Measurements from ENCODE around the gene CD28. TPM values are rescaled to one million over a fixed set of nuclear protein-coding genes. Genes with fewer than 3 reads are reported as not detected.

CD28 gene
- total RNA-seq, 2 donors from 2014 or later: 0.55 to 1.6 TPM

- no peak for DNase-seq (ENCODE audit: low spot score)
- Histone ChIP-seq H3K9me3 (peaks cover 0 to 19% of the 10 kb centered on the region in 2 donors), H3K36me3 (no peaks in the 10 kb centered on the region), H3K27ac (no peak overlapping the region), H3K4me1 (no peaks in the 10 kb centered on the region), H3K27me3 (no peaks in the 10 kb centered on the region), H3K4me3 (no peak overlapping the region)
- TF ChIP-seq, protein P1, sequence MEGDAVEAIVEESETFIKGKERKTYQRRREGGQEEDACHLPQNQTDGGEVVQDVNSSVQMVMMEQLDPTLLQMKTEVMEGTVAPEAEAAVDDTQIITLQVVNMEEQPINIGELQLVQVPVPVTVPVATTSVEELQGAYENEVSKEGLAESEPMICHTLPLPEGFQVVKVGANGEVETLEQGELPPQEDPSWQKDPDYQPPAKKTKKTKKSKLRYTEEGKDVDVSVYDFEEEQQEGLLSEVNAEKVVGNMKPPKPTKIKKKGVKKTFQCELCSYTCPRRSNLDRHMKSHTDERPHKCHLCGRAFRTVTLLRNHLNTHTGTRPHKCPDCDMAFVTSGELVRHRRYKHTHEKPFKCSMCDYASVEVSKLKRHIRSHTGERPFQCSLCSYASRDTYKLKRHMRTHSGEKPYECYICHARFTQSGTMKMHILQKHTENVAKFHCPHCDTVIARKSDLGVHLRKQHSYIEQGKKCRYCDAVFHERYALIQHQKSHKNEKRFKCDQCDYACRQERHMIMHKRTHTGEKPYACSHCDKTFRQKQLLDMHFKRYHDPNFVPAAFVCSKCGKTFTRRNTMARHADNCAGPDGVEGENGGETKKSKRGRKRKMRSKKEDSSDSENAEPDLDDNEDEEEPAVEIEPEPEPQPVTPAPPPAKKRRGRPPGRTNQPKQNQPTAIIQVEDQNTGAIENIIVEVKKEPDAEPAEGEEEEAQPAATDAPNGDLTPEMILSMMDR (IDR thresholded peaks at IDR 0.05): no peak
Observed at GRCh38 chr2:203751685-203752271, 45.3 kb downstream of the CD28 start.

DNA sequence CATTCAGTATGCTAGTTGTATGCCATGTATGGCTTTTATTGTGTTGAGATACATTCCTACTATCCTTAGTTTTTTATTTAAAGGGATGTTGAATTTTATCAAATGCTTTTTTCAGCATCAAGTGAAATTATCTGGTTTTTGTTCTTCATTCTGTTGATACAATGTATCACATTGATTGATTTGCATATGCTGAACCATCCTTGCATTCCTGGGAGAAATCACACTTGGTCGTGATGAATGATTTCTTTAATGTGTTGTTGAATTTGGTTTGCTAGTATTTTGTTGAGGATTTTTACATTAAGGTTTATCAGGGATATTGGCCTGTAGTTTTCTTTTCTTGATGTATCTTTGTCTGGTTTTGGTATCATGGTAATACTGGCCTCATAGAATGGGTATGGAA, 49.7 kb downstream of the CD28 start:
- no peak overlapping the region for H3K4me3 ChIP-seq
- peaks cover 0 to 19% of the 10 kb centered on the region in 2 donors for H3K9me3 ChIP-seq
- H3K4me1 ChIP-seq: no peaks in the 10 kb centered on the region
- no peak for DNase-seq (ENCODE audit: low spot score)
- no peak overlapping the region for H3K27ac ChIP-seq
- no peaks in the 10 kb centered on the region for H3K36me3 ChIP-seq
- no peaks in the 10 kb centered on the region for H3K27me3 ChIP-seq
- TF ChIP-seq, protein P1 (IDR thresholded peaks at IDR 0.05): no peak

- Histone ChIP-seq H3K36me3 (no peaks in the 10 kb centered on the region), H3K4me3 (no peak overlapping the region), H3K9me3 (peaks cover 0 to 19% of the 10 kb centered on the region in 2 donors), H3K27ac (no peak overlapping the region), H3K27me3 (no peaks in the 10 kb centered on the region), H3K4me1 (no peaks in the 10 kb centered on the region)
- TF ChIP-seq, protein P1 (IDR thresholded peaks at IDR 0.05): no peak
- no peak for DNase-seq (ENCODE audit: low spot score)
Observed at GRCh38 chr2:203758841-203759689, 52.6 kb downstream of the CD28 start.

DNA sequence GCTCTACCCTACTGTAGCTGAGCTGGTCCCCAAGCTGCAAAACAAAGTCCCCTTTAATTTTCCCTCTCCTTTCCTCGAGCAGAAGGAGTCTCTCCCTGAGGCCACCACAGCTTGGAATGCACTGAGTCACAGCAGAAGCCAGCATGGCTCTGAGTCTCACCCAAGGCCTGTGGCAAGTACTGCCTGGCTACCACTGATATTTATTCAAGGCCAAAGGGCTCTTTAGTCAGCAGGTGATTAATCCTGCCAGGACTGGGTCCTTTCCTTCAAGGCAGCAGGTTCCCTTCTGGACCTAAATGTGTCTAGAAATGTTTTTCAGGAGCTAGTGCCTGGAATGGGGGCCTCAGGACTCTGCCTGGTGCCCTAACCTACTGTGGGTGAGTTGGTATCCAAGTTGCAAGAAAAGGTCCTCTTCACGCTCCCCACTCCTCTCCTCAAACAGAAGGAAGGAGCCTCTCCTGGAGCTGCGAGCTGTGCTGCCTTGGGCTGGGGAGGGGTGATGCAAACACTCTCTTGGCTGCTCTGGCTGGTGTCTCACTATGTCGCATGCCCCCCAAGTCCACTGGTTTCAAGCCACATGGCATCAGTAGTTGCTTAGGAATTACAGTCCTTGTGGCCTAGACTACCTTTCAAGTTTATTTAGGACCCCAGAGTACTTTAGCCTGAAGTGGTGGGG, 53.4 kb downstream of the CD28 start:
- no peak for DNase-seq (ENCODE audit: low spot score)
- Histone ChIP-seq H3K4me1 (no peaks in the 10 kb centered on the region), H3K36me3 (no peaks in the 10 kb centered on the region), H3K9me3 (peaks cover 0 to 19% of the 10 kb centered on the region in 2 donors), H3K4me3 (no peak overlapping the region), H3K27ac (no peak overlapping the region), H3K27me3 (no peaks in the 10 kb centered on the region)
- TF ChIP-seq, protein P1 (IDR thresholded peaks at IDR 0.05): no peak

DNA sequence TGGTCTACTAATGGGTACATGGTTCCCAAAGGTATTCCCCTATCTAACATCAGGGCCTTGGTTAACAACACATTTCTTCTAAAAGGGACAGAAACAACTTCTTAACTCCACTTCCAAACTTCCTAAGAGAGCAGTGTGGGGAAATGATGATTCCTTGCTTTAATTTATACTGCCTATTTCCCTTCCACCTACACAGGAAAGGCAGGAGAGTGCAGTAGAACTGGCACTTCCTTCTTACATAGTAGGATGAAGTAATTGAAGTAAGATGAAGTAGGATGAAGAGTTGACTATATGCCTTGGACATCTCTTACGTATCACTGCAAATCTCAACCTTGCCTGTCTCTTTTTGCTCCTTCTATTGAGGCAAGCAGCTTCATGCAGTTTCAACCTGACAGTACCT, 54.7 kb downstream of the CD28 start:
- H3K4me3 ChIP-seq: no peak overlapping the region
- no peaks in the 10 kb centered on the region for H3K4me1 ChIP-seq
- no peak overlapping the region for H3K27ac ChIP-seq
- DNase-seq (ENCODE audit: low spot score): no peak
- H3K27me3 ChIP-seq: no peaks in the 10 kb centered on the region
- TF ChIP-seq, protein P1 (IDR thresholded peaks at IDR 0.05): no peak
- H3K9me3 ChIP-seq: peaks cover 0 to 6% of the 10 kb centered on the region in 2 donors
- H3K36me3 ChIP-seq: no peaks in the 10 kb centered on the region
